8988T (cell line): Measurements from ENCODE around the gene CDH2.

Source experiments
- DNase-seq: peaks from one replicate; pipeline ENCODE4 v3.0.0; 2011

Gene CDH2

DNA sequence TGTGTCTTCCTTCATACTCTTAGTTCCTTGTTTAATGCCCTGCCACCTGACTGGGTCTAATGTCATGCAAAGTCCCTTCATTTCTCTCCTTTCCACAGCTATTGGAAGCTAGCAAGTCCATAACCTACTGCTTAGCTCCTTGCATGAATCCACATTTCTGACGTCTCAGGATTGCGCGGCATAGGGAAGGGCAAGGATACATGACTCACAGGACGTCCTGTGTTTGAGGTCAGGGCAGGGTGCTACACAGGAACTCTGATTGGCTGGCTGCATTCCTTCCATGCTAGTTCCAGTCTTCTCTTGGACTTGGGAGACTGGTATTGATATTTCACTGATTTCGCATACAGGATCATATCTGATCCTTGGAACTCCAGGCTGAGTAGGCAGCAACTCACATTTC, 137.9 kb downstream of the CDH2 start:
- no peak for DNase-seq

DNA sequence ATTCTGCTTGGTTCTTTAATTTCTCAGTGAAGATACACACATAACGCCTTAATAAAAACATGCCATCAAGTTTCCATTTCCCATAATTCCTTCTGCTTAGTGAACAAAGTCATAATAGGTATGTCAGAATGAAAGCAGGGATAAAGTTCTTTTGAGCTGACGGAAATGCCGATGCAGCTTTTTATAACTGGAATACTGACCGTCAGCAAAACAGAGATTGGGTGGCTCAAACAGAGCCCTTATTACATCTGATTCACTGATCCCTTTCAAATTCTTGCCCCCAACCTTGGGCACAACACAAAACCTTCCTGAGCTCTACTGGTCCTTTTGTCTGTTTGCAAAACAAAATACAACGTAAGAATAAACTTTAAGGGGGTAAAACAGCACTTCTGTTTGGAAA, 140.4 kb downstream of the CDH2 start:
- DNase-seq, result no peak

GRCh38 chr18:28034567-28034966, 142.4 kb downstream of the CDH2 start:
- DNase-seq, result no peak

GRCh38 chr18:28032177-28032576, 144.8 kb downstream of the CDH2 start:
- DNase-seq, result no peak

- no peak for DNase-seq
Observed at GRCh38 chr18:28030458-28030857, 146.5 kb downstream of the CDH2 start.

- no peak for DNase-seq
Observed at GRCh38 chr18:28027755-28028154, 149.2 kb downstream of the CDH2 start.

DNA sequence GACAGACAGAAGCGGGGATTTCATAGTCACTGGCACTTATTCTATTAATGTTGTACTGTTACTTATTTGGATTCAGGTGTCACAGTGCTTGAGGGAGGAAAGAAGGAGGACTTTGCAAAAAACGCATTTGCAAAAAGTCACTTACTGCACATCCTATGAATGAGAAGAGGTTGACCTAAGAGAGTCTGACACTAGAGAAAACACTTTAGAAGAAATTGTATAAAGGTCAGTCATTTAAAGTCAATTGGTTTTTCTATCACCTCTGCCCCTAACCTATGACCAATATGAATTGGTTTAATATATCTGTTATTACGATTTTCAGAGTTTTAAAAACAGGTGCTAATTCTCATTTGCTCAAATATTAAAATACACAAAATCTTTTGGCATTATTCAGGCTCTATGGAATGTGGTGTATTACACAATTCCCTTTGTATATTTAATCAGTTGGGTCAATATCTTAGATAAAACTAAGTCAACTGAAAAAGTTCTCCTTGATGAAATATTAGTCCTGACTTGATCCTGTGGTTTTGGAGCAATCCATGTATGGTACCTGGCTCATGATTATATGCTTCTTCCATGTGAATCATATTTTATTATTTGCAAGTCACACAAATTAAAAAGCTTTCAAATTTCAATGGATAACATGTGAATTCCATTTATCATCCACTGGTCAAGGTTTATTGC, 157.4 kb downstream of the CDH2 start:
- no peak for DNase-seq

DNA sequence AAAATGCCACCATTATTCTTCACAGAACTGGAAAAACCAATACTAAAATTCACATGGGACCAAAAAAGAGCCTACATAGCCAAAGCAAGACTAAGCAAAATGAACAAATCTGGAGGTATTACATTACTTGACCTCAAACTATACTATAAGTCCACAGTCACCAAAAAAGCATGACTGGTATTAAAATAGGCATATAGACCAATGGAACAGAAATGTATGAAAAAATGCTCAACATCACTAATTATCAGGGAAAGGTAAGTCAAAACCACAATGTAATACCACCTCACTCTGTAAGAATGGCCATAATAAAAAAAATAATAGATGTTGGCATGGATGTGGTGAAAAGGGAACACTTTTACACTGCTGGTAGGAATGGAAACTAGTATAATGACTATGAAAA, 158.6 kb downstream of the CDH2 start:
- DNase-seq, result no peak

GRCh38 chr18:28015671-28016070, 161.3 kb downstream of the CDH2 start:
- no peak for DNase-seq

- DNase-seq, result no peak
Observed at GRCh38 chr18:28013066-28013465, 163.9 kb downstream of the CDH2 start.

GRCh38 chr18:28012336-28012735, 164.6 kb downstream of the CDH2 start:
- no peak for DNase-seq

DNA sequence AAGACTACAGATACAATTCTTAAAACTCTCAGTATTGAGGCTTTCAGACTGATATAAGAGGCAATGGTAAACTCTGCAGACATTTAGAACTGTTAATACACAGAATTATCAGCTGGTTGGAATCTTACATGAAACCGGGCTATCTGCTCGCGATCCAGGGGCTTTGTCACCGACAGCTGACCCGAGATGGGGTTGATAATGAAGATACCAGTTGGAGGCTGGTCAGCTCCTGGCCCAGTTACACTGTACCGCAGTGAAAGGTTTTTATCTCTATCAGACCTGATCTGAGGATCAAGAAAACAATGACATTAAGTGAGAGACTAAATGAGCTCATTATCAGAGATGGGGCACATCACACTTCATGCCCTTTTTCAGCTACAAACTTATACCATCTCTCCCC, 167.3 kb downstream of the CDH2 start:
- DNase-seq, result no peak

GRCh38 chr18:28007841-28008240, 169.1 kb downstream of the CDH2 start:
- no peak for DNase-seq

GRCh38 chr18:28005164-28005563, 171.8 kb downstream of the CDH2 start:
- DNase-seq, result no peak

- no peak for DNase-seq
Observed at GRCh38 chr18:28004606-28005005, 172.3 kb downstream of the CDH2 start.

- DNase-seq, result no peak
Observed at GRCh38 chr18:28003451-28003850, 173.5 kb downstream of the CDH2 start.

- DNase-seq, result no peak
Observed at GRCh38 chr18:28002841-28003240, 174.1 kb downstream of the CDH2 start.

GRCh38 chr18:27996801-27997272, 180.1 kb downstream of the CDH2 start:
- DNase-seq, result no peak

- no peak for DNase-seq
Observed at GRCh38 chr18:27995770-27996502, 181.0 kb downstream of the CDH2 start.

GRCh38 chr18:27994571-27994970, 182.4 kb downstream of the CDH2 start:
- DNase-seq, result no peak

DNA sequence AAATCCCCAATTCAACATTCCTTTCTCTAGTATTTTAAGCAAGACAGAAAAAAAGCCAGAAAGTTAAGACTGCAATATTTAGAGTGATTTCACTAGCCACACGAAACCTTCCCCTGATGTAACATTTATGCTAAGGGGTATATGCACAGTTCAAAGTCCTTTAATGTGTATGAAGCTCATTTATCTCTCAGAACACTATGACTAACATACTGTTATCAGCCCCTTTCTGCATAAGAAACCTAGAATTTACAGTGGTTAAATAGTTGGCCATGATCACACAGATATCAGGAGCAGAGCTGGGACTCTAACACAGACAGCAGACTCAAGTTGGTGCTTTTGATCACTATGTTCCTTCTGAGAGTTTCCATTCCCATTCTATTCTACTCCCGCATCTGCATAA, 185.5 kb downstream of the CDH2 start:
- DNase-seq, result no peak

GRCh38 chr18:27985832-27986231, 191.1 kb downstream of the CDH2 start:
- no peak for DNase-seq

DNA sequence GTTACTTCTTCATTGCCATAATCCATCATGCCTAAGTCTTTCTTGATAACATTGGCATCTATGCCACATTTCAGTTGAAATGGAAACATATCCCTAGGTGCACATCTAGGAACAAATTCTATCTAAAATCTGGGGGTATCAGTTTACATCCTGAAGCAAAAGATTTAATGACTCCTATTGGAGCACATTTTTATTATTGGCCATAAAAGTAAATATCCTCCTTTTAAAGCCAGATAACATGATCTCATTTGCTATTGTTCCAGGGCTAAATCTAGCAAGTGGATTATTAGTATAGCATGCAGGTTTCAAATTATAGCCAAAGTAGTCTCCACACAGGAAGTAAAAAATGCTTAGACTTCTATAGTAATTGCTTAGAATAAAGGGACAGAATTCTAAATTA, 193.2 kb downstream of the CDH2 start:
- no peak for DNase-seq

DNA sequence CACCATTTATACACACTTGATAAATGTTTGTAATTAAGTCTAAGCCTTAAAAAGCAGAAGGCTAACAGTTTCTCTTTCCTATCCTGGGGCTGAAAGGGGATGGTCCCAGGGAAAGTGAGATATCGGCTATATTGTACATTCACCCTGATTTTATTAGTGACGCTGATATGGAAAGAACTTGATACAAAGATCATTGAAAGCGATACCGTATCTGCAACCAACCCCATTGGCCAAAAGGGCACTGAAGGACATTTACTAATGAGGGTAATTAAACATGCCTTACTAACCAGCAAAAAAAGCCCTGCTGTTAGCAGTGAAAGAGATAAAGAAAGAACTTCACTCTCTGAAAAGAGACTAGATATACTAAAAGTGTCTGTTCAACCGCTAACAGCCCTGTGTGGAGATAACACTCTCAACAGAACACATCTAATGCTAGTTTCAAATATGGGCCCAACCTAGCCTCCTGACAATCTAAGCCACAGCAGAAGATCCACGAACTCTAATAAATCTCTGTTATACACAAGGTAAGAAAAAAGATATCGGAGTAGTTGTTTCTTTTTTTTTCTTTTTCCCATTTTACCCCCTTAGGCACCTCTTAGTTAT, 200.0 kb downstream of the CDH2 start:
- DNase-seq, result no peak
